ENCODE data around the gene FAM53A. TPM values are rescaled to one million over a fixed set of nuclear protein-coding genes. Genes with fewer than 3 reads are reported as not detected.

The FAM53A gene
- total and polyA plus RNA-seq, 8 donors, result 0.73 to 2.8 (median 1.8) TPM; not detected in 4

DNA sequence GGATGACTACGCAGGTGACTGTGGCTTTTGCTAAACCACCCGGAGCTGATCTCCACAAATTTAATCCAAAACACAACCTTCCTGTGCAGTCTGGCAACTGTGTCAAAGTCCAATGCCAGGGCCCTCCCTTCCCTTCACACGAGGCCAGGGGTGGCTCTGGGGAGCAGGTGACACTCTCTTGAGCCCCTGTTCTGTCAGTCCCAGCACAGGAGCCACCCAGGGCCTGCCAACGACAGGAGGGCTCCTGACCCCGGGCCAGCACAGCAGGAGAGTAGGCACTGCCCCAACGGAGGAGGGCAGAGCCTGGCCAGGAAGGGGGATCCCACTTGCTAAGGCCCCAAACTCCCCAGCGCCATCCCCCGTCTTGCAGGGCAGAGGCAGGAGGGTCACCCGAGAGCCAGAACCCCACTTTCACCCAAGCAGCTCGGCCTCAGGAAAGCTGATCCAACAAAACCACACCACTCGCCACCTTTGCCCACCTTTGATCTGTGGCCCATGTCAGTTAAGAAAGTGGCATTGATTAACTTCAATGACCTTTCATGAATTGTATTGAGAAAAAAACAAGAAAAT lies 44.7 kb downstream of the FAM53A start:
- WGBS, 5 donors, result 72 to 85% (median 80%) methylated on average over 7 to 11 of the region's 11 CpGs
- Histone ChIP-seq H3K9me3 (peaks cover 0 to 10% (median 5%) of the 10 kb centered on the region in 4 donors), H3K4me3 (no peak overlapping the region), H3K27me3 (peaks cover 0 to 10% (median 0%) of the 10 kb centered on the region in 3 donors), H3K4me1 (peaks cover under 1 to 5% (median 2%) of the 10 kb centered on the region in 4 donors), H3K36me3 (no peaks in the 10 kb centered on the region), H3K27ac (no peak overlapping the region)
- intact Hi-C loops (cut with DNase I; ENCODE audit: low total_unique reads), result loop anchor here (10.0 kb wide), 1 partner anchor 285 kb away; no protein-coding TSS in a partner anchor
- DNase-seq, result no peak
- no peak for TF ChIP-seq POLR2A (IDR thresholded peaks at IDR 0.05)

DNA sequence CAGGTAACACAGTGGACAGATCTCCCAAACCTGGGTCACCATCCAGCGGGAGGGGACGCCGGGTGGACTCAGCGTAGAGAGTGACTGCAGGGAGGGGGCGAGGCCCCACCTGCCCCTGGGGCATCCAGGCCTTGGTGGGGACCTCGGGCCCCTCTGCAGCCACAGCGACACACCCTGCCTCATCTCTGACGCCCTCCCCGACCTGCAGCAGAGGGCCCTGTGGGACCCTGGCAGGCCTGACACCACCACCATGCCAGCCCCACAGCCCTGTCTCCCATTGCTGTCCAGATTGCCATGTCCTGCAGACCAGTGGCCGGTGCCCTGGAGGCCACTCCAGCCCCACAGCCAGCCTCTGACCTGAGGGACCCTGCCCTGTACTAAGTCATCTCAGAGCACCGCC lies 45.2 kb downstream of the FAM53A start:
- Histone ChIP-seq H3K9me3 (peaks cover 0 to 10% (median 7%) of the 10 kb centered on the region in 4 donors), H3K4me3 (no peak overlapping the region), H3K27ac (no peak overlapping the region), H3K27me3 (peaks cover 0 to 10% (median 0%) of the 10 kb centered on the region in 3 donors), H3K4me1 (no peaks in the 10 kb centered on the region), H3K36me3 (no peaks in the 10 kb centered on the region)
- intact Hi-C loops (cut with DNase I; ENCODE audit: low total_unique reads), result loop anchor here (10.0 kb wide), 1 partner anchor 284 kb away; no protein-coding TSS in a partner anchor
- WGBS, 5 donors, result 74 to 93% (median 87%) methylated on average over 1 to 11 of the region's 11 CpGs
- DNase-seq, result no peak
- TF ChIP-seq POLR2AphosphoS5 (IDR thresholded peaks at IDR 0.05), result no peak
- TF ChIP-seq, protein P1, sequence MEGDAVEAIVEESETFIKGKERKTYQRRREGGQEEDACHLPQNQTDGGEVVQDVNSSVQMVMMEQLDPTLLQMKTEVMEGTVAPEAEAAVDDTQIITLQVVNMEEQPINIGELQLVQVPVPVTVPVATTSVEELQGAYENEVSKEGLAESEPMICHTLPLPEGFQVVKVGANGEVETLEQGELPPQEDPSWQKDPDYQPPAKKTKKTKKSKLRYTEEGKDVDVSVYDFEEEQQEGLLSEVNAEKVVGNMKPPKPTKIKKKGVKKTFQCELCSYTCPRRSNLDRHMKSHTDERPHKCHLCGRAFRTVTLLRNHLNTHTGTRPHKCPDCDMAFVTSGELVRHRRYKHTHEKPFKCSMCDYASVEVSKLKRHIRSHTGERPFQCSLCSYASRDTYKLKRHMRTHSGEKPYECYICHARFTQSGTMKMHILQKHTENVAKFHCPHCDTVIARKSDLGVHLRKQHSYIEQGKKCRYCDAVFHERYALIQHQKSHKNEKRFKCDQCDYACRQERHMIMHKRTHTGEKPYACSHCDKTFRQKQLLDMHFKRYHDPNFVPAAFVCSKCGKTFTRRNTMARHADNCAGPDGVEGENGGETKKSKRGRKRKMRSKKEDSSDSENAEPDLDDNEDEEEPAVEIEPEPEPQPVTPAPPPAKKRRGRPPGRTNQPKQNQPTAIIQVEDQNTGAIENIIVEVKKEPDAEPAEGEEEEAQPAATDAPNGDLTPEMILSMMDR (IDR thresholded peaks at IDR 0.05), result no peak
- TF ChIP-seq POLR2A (IDR thresholded peaks at IDR 0.05), result no peak
- no peak for TF ChIP-seq EP300 (IDR thresholded peaks at IDR 0.05)

DNA sequence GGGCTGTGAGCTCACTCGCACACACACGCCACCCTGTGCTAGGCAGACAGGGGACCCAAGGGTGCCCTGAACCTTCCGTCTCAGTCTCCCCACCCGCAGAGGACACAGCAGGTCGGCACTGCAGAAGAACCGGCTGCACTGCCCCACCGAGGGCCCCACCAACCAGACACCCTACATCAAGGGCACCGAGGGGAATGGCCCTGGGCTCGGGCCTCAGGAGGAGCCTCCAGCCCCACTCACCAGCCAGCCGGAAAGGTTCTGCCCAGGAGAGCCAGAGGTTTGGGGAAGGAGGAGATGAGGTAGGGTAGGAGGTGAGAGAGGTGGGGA lies 45.9 kb downstream of the FAM53A start:
- DNase-seq, result no peak
- intact Hi-C loops (cut with DNase I; ENCODE audit: low total_unique reads), result loop anchor here (10.0 kb wide), 1 partner anchor 283 kb away; no protein-coding TSS in a partner anchor
- H3K36me3 ChIP-seq, result no peaks in the 10 kb centered on the region
- no peak overlapping the region for H3K27ac ChIP-seq
- no peaks in the 10 kb centered on the region for H3K4me1 ChIP-seq
- TF ChIP-seq EP300 (IDR thresholded peaks at IDR 0.05) (no peak), POLR2AphosphoS5 (IDR thresholded peaks at IDR 0.05) (no peak), POLR2A (IDR thresholded peaks at IDR 0.05) (no peak)
- TF ChIP-seq, protein P1 (IDR thresholded peaks at IDR 0.05), result no peak
- H3K9me3 ChIP-seq, result peaks cover 0 to 10% (median 7%) of the 10 kb centered on the region in 4 donors
- no peak overlapping the region for H3K4me3 ChIP-seq
- 72 to 90% (median 81%) methylated on average over 5 to 10 of the region's 10 CpGs for WGBS, 5 donors
- H3K27me3 ChIP-seq, result peaks cover 0 to 10% (median 0%) of the 10 kb centered on the region in 3 donors

DNA sequence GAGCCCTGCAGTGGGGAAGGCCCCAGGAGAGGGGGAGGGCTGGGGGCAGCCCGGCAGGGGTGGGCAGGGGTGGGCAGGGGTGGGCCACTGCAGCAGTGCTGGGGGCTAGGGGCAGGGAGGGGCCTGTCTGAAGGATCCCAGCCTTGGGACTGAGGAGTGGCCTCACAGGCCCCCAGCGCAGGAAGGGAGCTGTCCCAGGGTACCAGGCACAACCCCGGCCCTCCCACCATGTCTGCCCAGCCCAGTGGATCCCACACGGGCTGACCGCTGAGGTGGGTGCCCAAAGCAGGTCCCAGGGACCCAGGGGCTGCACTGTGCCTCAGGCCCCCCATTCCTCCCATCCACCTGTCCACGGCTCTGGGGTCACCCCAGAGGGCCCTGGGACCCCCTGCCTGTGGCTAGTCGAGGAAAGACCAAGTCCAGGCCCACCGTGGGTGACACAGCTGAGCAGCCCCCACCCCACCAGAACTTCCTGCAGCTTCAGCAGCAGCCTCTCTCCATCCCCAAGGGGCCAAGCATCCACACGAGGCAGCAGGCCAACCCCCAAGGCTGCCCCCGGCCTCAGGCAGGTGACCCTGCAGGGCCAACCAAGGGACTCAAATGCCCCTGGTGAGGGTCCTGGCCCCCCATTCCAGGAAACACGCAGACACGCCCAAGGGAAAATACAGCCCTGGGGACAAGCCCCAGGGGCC lies 46.4 kb downstream of the FAM53A start:
- 75 to 81% (median 79%) methylated on average over 8 to 12 of the region's 12 CpGs; no CpG with 5 or more reads in 1 of the 5 donors for WGBS, 5 donors
- Histone ChIP-seq H3K27me3 (peaks cover 0 to 10% (median 0%) of the 10 kb centered on the region in 3 donors), H3K4me1 (no peaks in the 10 kb centered on the region), H3K36me3 (no peaks in the 10 kb centered on the region), H3K4me3 (no peak overlapping the region), H3K27ac (no peak overlapping the region), H3K9me3 (peaks cover 0 to 10% (median 7%) of the 10 kb centered on the region in 4 donors)
- DNase-seq, result no peak
- TF ChIP-seq, protein P1 (IDR thresholded peaks at IDR 0.05), result no peak
- TF ChIP-seq EP300 (IDR thresholded peaks at IDR 0.05) (no peak), POLR2AphosphoS5 (IDR thresholded peaks at IDR 0.05) (no peak), POLR2A (IDR thresholded peaks at IDR 0.05) (no peak)
- intact Hi-C loops (cut with DNase I; ENCODE audit: low total_unique reads), result loop anchor here (10.0 kb wide), 1 partner anchor 283 kb away; no protein-coding TSS in a partner anchor
